CD4-positive, alpha-beta T cell treated with Interleukin-4 for 4 hours (primary cell): Measurements from ENCODE around the gene TTF1.

Source experiments
- DNase-seq: peaks from one replicate; pipeline ENCODE4 v3.0.0-alpha.2; 2020

Gene TTF1

GRCh38 chr9:132357764-132358163 is 48.9 kb downstream of the TTF1 start:
- no peak for DNase-seq

GRCh38 chr9:132356324-132356924 is 50.2 kb downstream of the TTF1 start:
- DNase-seq = no peak

GRCh38 chr9:132354637-132355355 is 51.8 kb downstream of the TTF1 start, which contains the start of gene SETX:
TSS of gene SETX (minus strand) at chr9:132354986. CDS start at chr9:132349428, 5,558 bp downstream.
- peak; percentile 93 for DNase-seq

GRCh38 chr9:132351404-132352045 is 55.1 kb downstream of the TTF1 start:
- DNase-seq = peak; percentile 11

- peak; percentile 40 for DNase-seq
Observed at GRCh38 chr9:132350861-132351315, 55.8 kb downstream of the TTF1 start.

- no peak for DNase-seq
Observed at GRCh38 chr9:132348676-132349075, 58.0 kb downstream of the TTF1 start.

GRCh38 chr9:132346177-132346576 is 60.5 kb downstream of the TTF1 start:
- DNase-seq = no peak

GRCh38 chr9:132341177-132341840 is 65.3 kb downstream of the TTF1 start:
- no peak for DNase-seq

- DNase-seq = no peak
Observed at GRCh38 chr9:132334364-132334763, 72.3 kb downstream of the TTF1 start.

GRCh38 chr9:132333556-132333955 is 73.1 kb downstream of the TTF1 start:
- DNase-seq = no peak

- DNase-seq = no peak
Observed at GRCh38 chr9:132328580-132328979, 78.1 kb downstream of the TTF1 start.

GRCh38 chr9:132327537-132327936 is 79.1 kb downstream of the TTF1 start:
- DNase-seq = no peak
